Anterior cingulate cortex (tissue), 58 donors: Measurements from ENCODE around the gene ADAP2.
"Not testable (repeated sequence)": the region's sequence is repeated elsewhere in the genome, so short reads cannot be mapped to it uniquely, and the experiment has no call there.

ENCODE experiments used
- DNase-seq, 58 donors: peaks; one replicate each; lab custom pipeline; 2025; lab: John Stamatoyannopoulos, UW

Gene ADAP2

DNA sequence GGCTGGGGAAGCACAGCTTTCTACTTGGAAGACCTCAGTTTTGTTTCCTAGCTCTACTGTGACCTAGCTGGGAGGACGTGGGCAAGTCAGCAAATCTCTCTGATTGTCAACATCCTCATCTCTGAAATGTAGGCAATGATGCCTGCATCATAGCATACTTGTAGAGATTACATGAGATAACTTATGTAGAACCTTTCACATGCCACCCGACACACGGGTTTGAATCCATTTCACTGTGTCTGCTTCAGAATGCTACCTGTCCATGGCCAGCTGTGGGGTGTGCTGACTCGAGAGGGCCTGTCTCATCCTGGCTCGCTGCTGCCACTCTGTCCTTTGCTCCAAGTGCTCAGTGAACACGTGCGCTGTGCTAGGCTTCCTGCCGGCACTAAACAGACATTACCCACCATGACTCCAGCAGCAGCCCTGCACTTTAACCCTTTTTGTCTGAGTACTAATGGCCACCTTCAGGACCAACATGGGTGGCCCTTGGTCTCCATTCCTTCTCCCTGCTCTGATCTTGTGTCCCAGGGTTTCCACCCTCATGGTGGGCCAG lies 7.4 kb downstream of the ADAP2 start:
- DNase-seq, result no peak

GRCh38 chr17:30929861-30930260 lies 8.1 kb downstream of the ADAP2 start:
- DNase-seq, result not testable (repeated sequence)

- no peak for DNase-seq
Observed at GRCh38 chr17:30930495-30930894, 8.8 kb downstream of the ADAP2 start.

- not testable (repeated sequence) for DNase-seq
Observed at GRCh38 chr17:30931582-30931981, 9.8 kb downstream of the ADAP2 start.

GRCh38 chr17:30933966-30934365 lies 12.2 kb downstream of the ADAP2 start:
- no peak for DNase-seq

DNA sequence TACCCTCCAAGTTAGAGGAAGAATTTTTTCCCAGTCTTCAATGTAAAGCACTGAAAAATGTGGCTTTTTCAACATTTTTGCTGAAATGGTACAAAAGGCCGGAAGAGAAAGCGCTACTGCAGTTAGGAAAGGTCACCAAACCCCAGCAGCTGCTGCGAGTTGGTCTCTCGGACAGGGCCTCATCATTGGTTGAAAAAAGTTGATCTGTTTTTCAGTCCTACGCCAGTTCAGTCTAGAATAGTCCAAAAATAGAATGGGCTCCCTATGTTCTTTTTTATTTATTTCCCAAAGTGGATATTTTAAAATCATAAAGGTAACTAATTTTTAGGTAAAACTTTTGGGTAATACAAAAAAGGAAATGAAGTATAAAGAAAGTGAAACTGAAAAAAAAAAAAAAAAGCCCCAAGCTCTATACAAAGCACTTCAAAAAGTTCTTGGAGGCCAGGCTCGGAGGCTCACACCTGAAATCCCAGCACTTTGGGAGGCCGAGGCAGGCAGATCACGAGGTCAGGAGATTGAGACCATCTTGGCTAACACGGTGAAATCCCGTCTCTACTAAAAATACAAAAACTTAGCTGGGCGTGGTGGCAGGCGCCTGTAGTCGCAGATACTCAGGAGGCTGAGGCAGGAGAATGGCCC lies 17.4 kb downstream of the ADAP2 start:
- no peak for DNase-seq

- no peak for DNase-seq
Observed at GRCh38 chr17:30942308-30943079, 20.7 kb downstream of the ADAP2 start.

- no peak for DNase-seq
Observed at GRCh38 chr17:30947796-30948195, 26.1 kb downstream of the ADAP2 start.

DNA sequence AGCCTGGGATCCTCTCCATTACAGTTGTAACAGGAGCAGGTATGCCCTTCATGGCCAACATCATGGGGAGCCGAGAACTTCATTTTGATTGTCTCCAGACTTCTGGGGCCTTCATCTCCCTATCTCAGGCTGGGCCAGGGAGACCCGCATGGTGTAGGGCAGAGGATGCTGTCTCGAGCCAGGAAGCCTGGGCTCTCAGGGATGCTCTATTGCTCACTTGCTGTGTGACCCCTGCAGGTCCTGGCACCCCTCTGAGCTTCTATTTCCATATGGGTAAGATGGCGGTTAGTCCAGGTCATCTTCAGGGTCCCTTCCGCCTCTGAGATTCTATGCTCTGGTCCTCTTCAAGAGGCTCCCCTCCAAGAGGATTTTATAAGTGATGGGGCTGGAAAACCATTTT lies 28.4 kb downstream of the ADAP2 start:
- DNase-seq, result no peak

- peak in 33 of 58 donors; percentile 3 to 58 (median 22) for DNase-seq
Observed at GRCh38 chr17:30950669-30951399, 29.1 kb downstream of the ADAP2 start.

DNA sequence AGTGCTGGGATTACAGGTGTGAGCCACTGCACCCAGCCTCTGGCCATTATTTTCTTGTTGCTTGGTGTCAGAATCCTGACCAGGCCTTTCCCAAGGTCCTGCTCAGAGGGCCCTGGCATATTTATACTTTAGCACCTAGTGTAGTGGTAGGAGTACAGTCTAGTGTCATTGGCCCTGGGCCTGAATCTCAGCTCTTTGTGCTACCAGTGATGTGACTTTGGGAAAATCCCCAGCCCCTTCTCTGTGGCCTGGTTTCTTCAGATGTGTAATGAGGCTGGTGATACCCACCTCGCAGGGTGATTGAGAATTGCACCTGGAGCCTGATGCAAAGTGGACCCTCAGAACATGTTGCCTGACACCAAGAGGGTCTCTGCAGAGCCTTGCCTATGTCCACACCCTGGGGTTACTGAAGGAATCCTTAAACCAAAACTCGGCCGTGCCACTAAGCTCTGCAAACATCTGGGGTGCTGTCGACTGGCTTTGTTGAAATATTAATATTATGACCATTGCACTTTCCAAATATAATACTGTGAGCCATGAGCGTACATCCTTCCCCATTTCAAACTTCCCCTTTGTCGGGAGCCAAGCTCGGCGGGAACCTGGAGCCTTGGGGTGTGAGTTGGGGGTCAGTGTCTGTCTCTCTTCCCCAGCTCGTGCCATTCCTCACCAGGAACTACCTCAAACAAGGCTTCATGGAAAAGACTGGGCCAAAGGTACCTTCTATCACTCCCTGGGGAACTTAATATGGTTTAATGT lies 31.1 kb downstream of the ADAP2 start:
- no peak for DNase-seq

DNA sequence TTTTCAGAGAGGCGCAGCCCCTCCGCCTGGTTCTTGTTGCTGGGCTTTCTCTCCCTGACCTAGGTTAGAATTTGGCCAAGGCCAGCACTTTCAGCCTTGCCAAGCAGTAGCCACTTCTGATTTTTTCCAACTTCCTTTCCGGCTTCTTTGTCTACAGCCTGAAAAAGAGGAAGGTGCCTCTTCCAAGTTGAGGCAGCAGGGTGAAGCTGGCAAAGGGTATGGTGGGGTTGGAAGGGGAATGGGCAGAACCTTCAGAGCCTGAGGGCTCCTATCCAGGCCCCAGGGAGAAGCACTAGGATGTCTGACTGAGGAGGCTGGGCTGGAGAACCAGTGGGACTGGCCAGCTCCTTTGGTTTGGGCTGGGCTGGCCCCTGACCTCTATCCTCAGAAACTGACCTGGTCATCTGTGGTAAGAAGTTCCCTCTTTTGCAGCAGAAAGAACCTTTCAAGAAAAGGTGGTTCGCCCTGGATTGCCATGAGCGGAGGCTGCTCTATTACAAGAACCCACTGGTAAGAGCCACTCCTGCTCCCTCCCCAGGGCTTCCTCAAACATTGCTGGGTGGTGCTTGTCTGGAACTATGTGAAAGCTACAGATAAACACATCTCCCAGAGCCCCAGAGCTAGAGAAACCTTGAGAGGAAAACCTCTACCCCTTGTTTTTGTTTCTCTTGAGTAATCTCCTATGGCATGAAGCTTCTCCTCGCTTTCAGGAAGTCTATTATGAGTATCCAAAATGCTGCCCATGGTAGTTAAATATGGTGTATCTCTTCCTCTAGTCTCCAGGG lies 32.5 kb downstream of the ADAP2 start:
- peak in 11 of 58 donors; percentile 5 to 46 (median 13) for DNase-seq

DNA sequence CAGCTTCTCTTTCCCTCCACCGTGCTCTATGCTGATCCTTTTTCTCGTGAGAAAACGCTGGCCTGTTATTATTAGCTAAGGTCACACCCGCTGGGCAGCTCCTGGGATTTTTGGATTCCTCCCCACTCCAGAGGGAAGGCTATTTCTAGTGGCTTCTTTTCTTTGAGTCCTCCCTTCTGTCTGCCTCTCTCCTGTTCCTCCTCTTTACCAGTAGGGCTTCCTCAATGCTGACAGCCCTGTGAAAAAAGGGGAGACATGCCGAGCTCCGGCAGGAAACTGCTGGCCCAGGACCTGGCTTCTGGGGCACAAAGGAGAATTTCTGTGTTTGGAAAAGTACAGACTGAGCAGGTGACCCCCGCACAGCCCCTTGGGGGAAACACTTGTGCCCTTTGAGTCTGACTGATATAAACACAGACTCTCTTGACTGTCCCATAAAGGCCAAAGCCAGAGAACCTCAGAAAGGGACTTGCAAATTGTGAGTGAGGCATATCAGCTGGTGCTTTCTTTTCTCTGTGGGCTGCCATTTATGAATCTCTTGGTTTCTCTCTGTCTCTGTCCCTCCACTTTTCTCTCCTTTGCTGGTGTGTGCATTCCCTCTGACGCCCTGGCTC lies 35.1 kb downstream of the ADAP2 start:
- no peak for DNase-seq

GRCh38 chr17:30957741-30958140 lies 36.0 kb downstream of the ADAP2 start:
- no peak for DNase-seq

GRCh38 chr17:30958187-30958586 lies 36.4 kb downstream of the ADAP2 start:
- DNase-seq, result no peak

GRCh38 chr17:30961209-30962188 lies 39.8 kb downstream of the ADAP2 start:
- no peak for DNase-seq

DNA sequence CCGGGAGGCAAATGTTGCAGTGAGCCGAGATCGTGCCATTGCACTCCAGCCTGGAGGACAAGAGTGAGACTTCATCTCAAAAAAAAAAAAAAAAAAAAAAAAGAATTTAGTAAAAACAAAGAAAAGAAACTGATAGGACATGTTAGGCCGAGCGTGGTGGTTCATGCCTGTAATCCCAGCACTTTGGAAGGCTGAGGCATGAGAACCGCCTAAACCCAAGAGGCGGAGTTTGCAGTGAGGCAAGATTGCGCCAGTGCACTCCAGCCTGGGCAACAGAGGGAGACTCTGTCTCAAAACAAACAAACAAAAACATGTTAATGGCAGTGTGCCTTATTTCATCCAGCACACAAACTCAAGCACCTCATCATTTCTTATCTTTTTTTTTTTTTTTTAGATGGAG lies 42.6 kb downstream of the ADAP2 start:
- not testable (repeated sequence) for DNase-seq

DNA sequence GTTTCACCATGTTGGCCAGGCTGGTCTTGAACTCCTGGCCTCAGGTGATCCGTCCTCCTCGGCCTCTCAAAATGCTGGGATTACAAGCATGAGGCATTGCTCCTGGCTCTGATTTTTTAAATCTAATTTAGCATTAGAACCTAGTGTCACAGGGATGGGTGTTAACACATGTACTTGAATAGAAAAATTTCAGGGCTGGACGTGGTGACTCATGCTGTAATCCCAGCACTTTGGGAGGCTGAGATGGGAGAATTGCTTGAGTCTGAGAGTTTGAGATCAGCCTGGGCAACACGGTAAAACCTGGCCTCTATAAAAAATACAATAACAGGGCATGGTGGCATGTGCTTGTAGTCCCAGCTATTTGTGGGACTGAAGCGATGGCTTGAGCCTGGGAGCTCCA lies 43.1 kb downstream of the ADAP2 start:
- no peak for DNase-seq
